NCI-H187 (cell line): ENCODE data around the gene SPZ1.
"Not testable (repeated sequence)": the region's sequence is repeated elsewhere in the genome, so short reads cannot be mapped to it uniquely, and the experiment has no call there.

Experiments
- DNase-seq, 2 experiments: peaks; one replicate each; lab custom pipeline; 2025; lab: John Stamatoyannopoulos, UW

The SPZ1 gene

GRCh38 chr5:80339116-80339515 is 19.3 kb downstream of the SPZ1 start:
- DNase-seq: no peak

- DNase-seq: no peak
Observed at GRCh38 chr5:80341016-80341775, 21.4 kb downstream of the SPZ1 start.

GRCh38 chr5:80343067-80343466 is 23.3 kb downstream of the SPZ1 start:
- no peak for DNase-seq

- DNase-seq: no peak
Observed at GRCh38 chr5:80346055-80346454, 26.3 kb downstream of the SPZ1 start.

GRCh38 chr5:80348171-80348570 is 28.4 kb downstream of the SPZ1 start:
- no peak for DNase-seq

- not testable (repeated sequence) for DNase-seq
Observed at GRCh38 chr5:80351019-80351418, 31.2 kb downstream of the SPZ1 start.

- DNase-seq: no peak
Observed at GRCh38 chr5:80355686-80356085, 35.9 kb downstream of the SPZ1 start.

GRCh38 chr5:80357671-80358070 is 37.9 kb downstream of the SPZ1 start:
- DNase-seq: no peak

- DNase-seq: no peak
Observed at GRCh38 chr5:80360914-80361444, 41.2 kb downstream of the SPZ1 start.

- no peak for DNase-seq
Observed at GRCh38 chr5:80364892-80365291, 45.1 kb downstream of the SPZ1 start.

- no peak for DNase-seq
Observed at GRCh38 chr5:80368661-80369480, 49.1 kb downstream of the SPZ1 start.

GRCh38 chr5:80369521-80369920 is 49.7 kb downstream of the SPZ1 start:
- DNase-seq: no peak

- DNase-seq: no peak
Observed at GRCh38 chr5:80370390-80370789, 50.6 kb downstream of the SPZ1 start.
